Mesothelial cell of epicardium (in vitro differentiated cells): ENCODE results near the gene CDH11. TPM values are rescaled to one million over a fixed set of nuclear protein-coding genes. Genes with fewer than 3 reads are reported as not detected.

Experiments used
- DNase-seq, 2 experiments: peaks; one replicate each; pipeline ENCODE4 v3.0.0; 2021; ENCODE audit warnings: low spot score in 2 of 2; ENCODE audit not compliant: unreplicated experiment in 2 of 2
- H3K27ac Mint-ChIP-seq: 2 replicates; pipeline ENCODE4 v1.8.0; 2021; ENCODE audit warnings: mixed read lengths
- H3K27me3 Mint-ChIP-seq: 2 replicates; pipeline ENCODE4 v1.8.0; 2021; ENCODE audit warnings: low read depth, mixed read lengths
- H3K36me3 Mint-ChIP-seq: 2 replicates; pipeline ENCODE4 v1.8.0; 2021; ENCODE audit warnings: mixed read lengths
- H3K4me1 Mint-ChIP-seq: 2 replicates; pipeline ENCODE4 v1.8.0; 2021; ENCODE audit warnings: mixed read lengths
- H3K4me3 Mint-ChIP-seq: 2 replicates; pipeline ENCODE4 v1.8.0; 2021; ENCODE audit warnings: mild to moderate bottlenecking, moderate library complexity, mixed read lengths
- H3K9me3 Mint-ChIP-seq: 2 replicates; pipeline ENCODE4 v1.8.0; 2021; ENCODE audit warnings: mixed read lengths
- CTCF ChIP-seq: fragments of 200-600 bp; sonication (generic); IDR thresholded peaks from one replicate; pipeline ENCODE4 v1.5.0; 2021; ENCODE audit warnings: antibody characterized with exemption; ENCODE audit not compliant: unreplicated experiment
- total RNA-seq: library from RNA; stranded (reverse); gene quantifications from 3 replicates; pipeline ENCODE4 v1.2.1, GENCODE V29; 2021

The CDH11 gene
- total RNA-seq, 1 donor from 2014 or later = 376 TPM

- DNase-seq = no peak
- Mint-ChIP-seq H3K27ac (no peak overlapping the region), H3K4me3 (no peak overlapping the region), H3K4me1 (peaks cover 8% of the 10 kb centered on the region), H3K27me3 (no peaks in the 10 kb centered on the region), H3K9me3 (no peaks in the 10 kb centered on the region), H3K36me3 (peaks cover 7% of the 10 kb centered on the region)
- TF ChIP-seq CTCF = no peak
Observed at GRCh38 chr16:64997751-64998150, 124.1 kb downstream of the CDH11 start.

GRCh38 chr16:64997121-64997520 is 124.7 kb downstream of the CDH11 start:
- H3K27ac Mint-ChIP-seq = no peak overlapping the region
- no peak for TF ChIP-seq CTCF

GRCh38 chr16:64996641-64997040 is 125.2 kb downstream of the CDH11 start:
- Mint-ChIP-seq H3K27ac (no peak overlapping the region), H3K4me3 (no peak overlapping the region), H3K4me1 (peaks cover under 1% of the 10 kb centered on the region), H3K36me3 (peaks cover 9% of the 10 kb centered on the region), H3K27me3 (no peaks in the 10 kb centered on the region), H3K9me3 (no peaks in the 10 kb centered on the region)
- DNase-seq = no peak
- TF ChIP-seq CTCF = no peak

More at GRCh38 chr16:64997121-64997520, 124.7 kb downstream of the CDH11 start:
- H3K4me1 Mint-ChIP-seq = peaks cover 5% of the 10 kb centered on the region
- DNase-seq = no peak
- no peaks in the 10 kb centered on the region for H3K9me3 Mint-ChIP-seq
- peaks cover 7% of the 10 kb centered on the region for H3K36me3 Mint-ChIP-seq
- H3K27me3 Mint-ChIP-seq = no peaks in the 10 kb centered on the region
- no peak overlapping the region for H3K4me3 Mint-ChIP-seq

- Mint-ChIP-seq H3K4me3 (no peak overlapping the region), H3K4me1 (peaks cover 6% of the 10 kb centered on the region), H3K27ac (no peak overlapping the region), H3K9me3 (no peaks in the 10 kb centered on the region), H3K36me3 (peaks cover 12% of the 10 kb centered on the region), H3K27me3 (no peaks in the 10 kb centered on the region)
- DNase-seq = no peak
- TF ChIP-seq CTCF = no peak
Observed at GRCh38 chr16:64993464-64993863, 128.4 kb downstream of the CDH11 start.

- Mint-ChIP-seq H3K4me3 (no peak overlapping the region), H3K27me3 (no peaks in the 10 kb centered on the region), H3K4me1 (peaks cover 6% of the 10 kb centered on the region), H3K9me3 (no peaks in the 10 kb centered on the region), H3K27ac (no peak overlapping the region), H3K36me3 (peaks cover 17% of the 10 kb centered on the region)
- DNase-seq = no peak
- TF ChIP-seq CTCF = no peak
Observed at GRCh38 chr16:64991001-64991400, 130.9 kb downstream of the CDH11 start.

- no peaks in the 10 kb centered on the region for H3K9me3 Mint-ChIP-seq
- TF ChIP-seq CTCF = no peak
- H3K27me3 Mint-ChIP-seq = no peaks in the 10 kb centered on the region
- no peak for DNase-seq
- H3K36me3 Mint-ChIP-seq = peaks cover 13% of the 10 kb centered on the region
- peaks cover 6% of the 10 kb centered on the region for H3K4me1 Mint-ChIP-seq
- H3K4me3 Mint-ChIP-seq = no peak overlapping the region
- H3K27ac Mint-ChIP-seq = no peak overlapping the region
Observed at GRCh38 chr16:64990101-64990500, 131.8 kb downstream of the CDH11 start.
